Spleen (tissue), 11 donors: ENCODE results near the gene EPHA8. TPM values are rescaled to one million over a fixed set of nuclear protein-coding genes. Genes with fewer than 3 reads are reported as not detected.

Source experiments
- DNase-seq: peaks from one replicate; pipeline ENCODE4 v3.0.0-alpha.2; 2020
- H3K27ac ChIP-seq, 8 donors: fragments of 200-600 bp; sonication (generic) in 7 of 8; 1 replicate in 4 of 8; 2 replicates in 4 of 8; pipeline versions ENCODE4 v1.5.0 to v1.8.0; 2016 to 2021; ENCODE audit warnings: inconsistent platforms in 4 of 8, mild to moderate bottlenecking in 4 of 8, moderate library complexity in 1 of 8
- H3K27me3 ChIP-seq, 7 donors: fragments of 200-600 bp; sonication (generic) in 6 of 7; replicated peaks in 1 of 7; 1 replicate in 4 of 7; 2 replicates in 3 of 7; pipeline versions ENCODE4 v1.5.0 to v1.8.0; 2016 to 2021; ENCODE audit warnings: inconsistent platforms in 3 of 7, mild to moderate bottlenecking in 1 of 7
- H3K36me3 ChIP-seq, 6 donors: fragments of 200-600 bp; sonication (generic) in 5 of 6; 1 replicate in 4 of 6; 2 replicates in 2 of 6; pipeline versions ENCODE4 v1.5.0 to v1.8.0; 2016 to 2021; ENCODE audit warnings: inconsistent platforms in 2 of 6
- H3K4me1 ChIP-seq, 6 donors: fragments of 200-600 bp; sonication (generic) in 5 of 6; 1 replicate in 3 of 6; 2 replicates in 3 of 6; pipeline versions ENCODE4 v1.5.0 to v1.8.0; 2016 to 2021; ENCODE audit warnings: inconsistent platforms in 3 of 6
- H3K4me3 ChIP-seq, 8 donors: fragments of 200-600 bp; sonication (generic) in 7 of 8; 1 replicate in 4 of 8; 2 replicates in 4 of 8; pipeline versions ENCODE4 v1.5.0 to v1.8.0; 2016 to 2021; ENCODE audit warnings: inconsistent platforms in 4 of 8, mild to moderate bottlenecking in 4 of 8, moderate library complexity in 2 of 8
- H3K9me3 ChIP-seq, 8 donors: fragments of 200-600 bp; sonication (generic) in 7 of 8; 1 replicate in 4 of 8; 2 replicates in 4 of 8; pipeline versions ENCODE4 v1.5.0 to v1.8.0; 2016 to 2021; ENCODE audit warnings: inconsistent platforms in 4 of 8
- CTCF ChIP-seq, 11 experiments: fragments of 200-600 bp in 7 of 11; fragments of 450-650 bp in 4 of 11; sonication (generic) in 4 of 11; IDR thresholded peaks in 8 of 11; conservative IDR thresholded peaks in 3 of 11; 1 replicate in 7 of 11; 2 replicates in 4 of 11; pipeline versions ENCODE4 v1.4.0 to v1.8.0; 2016 to 2021; ENCODE audit warnings: antibody characterized with exemption in 11 of 11, inconsistent platforms in 4 of 11, mild to moderate bottlenecking in 1 of 11
- POLR2A ChIP-seq, 3 donors: fragments of 450-650 bp; IDR thresholded peaks; one replicate each; pipeline ENCODE4 v1.5.1; 2017; ENCODE audit warnings: antibody characterized with exemption in 3 of 3, mild to moderate bottlenecking in 1 of 3
- POLR2AphosphoS5 ChIP-seq, 3 donors: sonication (generic); formaldehyde crosslinking; IDR thresholded peaks; one replicate each; pipeline ENCODE4 v1.5.1; 2017; ENCODE audit warnings: antibody characterized with exemption in 3 of 3
- WGBS, 5 donors: extraction: QIAGEN DNeasy Blood & Tissue Kit in 3 of 5; methylation state at CpG; one replicate each; pipeline versions ENCODE4 v1.1.5 to v1.1.7; 2013 to 2018; 5-methylcytosine and 5-hydroxymethylcytosine counted together
- intact Hi-C: fragments of 100-400 bp; cut with DNase I; formaldehyde crosslinking; loops from one replicate; pipeline ENCODE4 v1.15.0; 2023; ENCODE audit warnings: low total_unique reads
- microRNA-seq, 3 donors: library from miRNA; unstranded; fragments of <30 nt; microRNA quantifications; one replicate each; pipeline versions ENCODE4 to v1.1.0, GENCODE V29; 2019 to 2020
- polyA plus RNA-seq, 3 donors: library from polyadenylated mRNA; stranded (reverse); fragments of 200-250 nt; gene quantifications; one replicate each; pipeline ENCODE4 v1.2.1, GENCODE V29; 2013
- small RNA-seq, 4 donors: library from RNA; depleted of rRNA; stranded (forward); fragments of <200 nt; gene quantifications; one replicate each; pipeline ENCODE3, GENCODE V24; 2016
- total RNA-seq, 7 donors: library from RNA; depleted of rRNA in 3 of 7; stranded (reverse); fragments of >200 nt in 3 of 7; fragmentation: NEBNext Ultra II Directional in 4 of 7; extraction: Animal tissue kit (Norgen Biotek cat#: 25700) in 4 of 7; gene quantifications; one replicate each; pipeline versions ENCODE4 v1.1.0 to v1.2.1, GENCODE V29; 2016 to 2021
- donor health status: healthy with polysubstance abuse.
- donor health status: DM: no; HTN: no; CAD: no; lungs with moderate emphysema.
- donor health status: DM: no; HTN: no; CAD: no.
- donor health status: Bipolar disorder and iron deficiency.
- donor health status: healthy.
- donor health status: DM: no; HTN: no; CAD: no.
- donor health status: DM: yes; HTN: yes; CAD: no.

Gene EPHA8
- total and polyA plus RNA-seq, 10 donors = 0.30 to 9.2 (median 4.9) TPM

GRCh38 chr1:22651941-22652856 is 88.9 kb downstream of the EPHA8 start:
- H3K27me3 ChIP-seq = peaks cover 0 to 36% (median 0%) of the 10 kb centered on the region in 7 donors
- TF ChIP-seq CTCF (IDR thresholded peaks at IDR 0.05 in 8 of 11, conservative IDR thresholded peaks at IDR 0.05 in 3 of 11) (no peak), POLR2AphosphoS5 (IDR thresholded peaks at IDR 0.05) (no peak), POLR2A (IDR thresholded peaks at IDR 0.05) (no peak)
- no peak overlapping the region for H3K4me3 ChIP-seq
- no peaks in the 10 kb centered on the region for H3K4me1 ChIP-seq
- WGBS, 5 donors = 73 to 77% (median 74%) methylated on average over 15 of the region's 15 CpGs
- H3K27ac ChIP-seq = peak overlapping the region in 5 of 8 donors; percentile 27 to 60 (median 52)
- H3K36me3 ChIP-seq = peaks cover 0 to 5% (median 0%) of the 10 kb centered on the region in 6 donors
- no peak for DNase-seq
- intact Hi-C loops = no loop called here
- H3K9me3 ChIP-seq = no peaks in the 10 kb centered on the region

GRCh38 chr1:22652881-22653316 is 89.6 kb downstream of the EPHA8 start, which contains the start of gene C1QB:
Gene C1QB, plus strand, starts transcription at chr1:22653236. Its CDS starts 6,227 bp downstream, at chr1:22659463.
- TF ChIP-seq POLR2AphosphoS5 (IDR thresholded peaks at IDR 0.05) = peak; percentile 88 to 89 (median 88)
- TF ChIP-seq POLR2A (IDR thresholded peaks at IDR 0.05) = peak in 2 of 3 donors; percentile 15 to 40
- TF ChIP-seq CTCF (IDR thresholded peaks at IDR 0.05 in 8 of 11, conservative IDR thresholded peaks at IDR 0.05 in 3 of 11) = no peak

More at GRCh38 chr1:22652881-22653316, 89.6 kb downstream of the EPHA8 start, which contains the start of gene C1QB:
- Histone ChIP-seq H3K4me3 (peak within 1 kb of the TSS in 7 of 8 donors; percentile 4 to 59 (median 27)), H3K27ac (peak within 1 kb of the TSS in 6 of 8 donors; percentile 51 to 79 (median 71)), H3K9me3 (no peaks in the 10 kb centered on the region), H3K4me1 (no peaks in the 10 kb centered on the region), H3K36me3 (no peaks in the 10 kb centered on the region), H3K27me3 (peaks cover 0 to 29% (median 0%) of the 10 kb centered on the region in 7 donors)
- intact Hi-C loops = no loop called here
- 71 to 83% (median 72%) methylated on average over 13 of the region's 13 CpGs for WGBS, 5 donors
- DNase-seq = no peak

Small RNA genes lying within 50 kb of the gene (microRNA-seq; reads per million reads assigned to microRNA genes)
- gene MIR6127 = 0 to 0.28 (median 0) reads per million in 3 donors

Small RNA genes lying within 50 kb of the gene (small RNA-seq; reads per million reads assigned to genes)
- gene MIR6127 = 0 to 0.06 (median 0) reads per million in 4 donors

Other genes starting within 250 kb of the EPHA8 start
- gene ZBTB40, start 111.6 kb upstream of the EPHA8 start, total RNA-seq = 10 to 100 TPM; 27.3 to 40.2 (median 32.7) TPM
- gene ZBTB40, start 111.6 kb upstream of the EPHA8 start, polyA plus RNA-seq = 10 to 100 TPM in 1 of 3 donors, 1 to 10 TPM in 2; 4.4 to 12.9 (median 9.8) TPM
- gene C1QA, start 73.1 kb downstream of the EPHA8 start, total RNA-seq = 1,000 to 10,000 TPM in 3 of 7 donors, 100 to 1,000 TPM in 4; 643 to 1,485 (median 980) TPM
- gene C1QA, start 73.1 kb downstream of the EPHA8 start, polyA plus RNA-seq = 100 to 1,000 TPM; 296 to 658 (median 579) TPM
- 1,000 to 10,000 TPM in 5 of 7 donors, 100 to 1,000 TPM in 2; 919 to 1,691 (median 1,278) TPM for gene C1QC, start 80.1 kb downstream of the EPHA8 start, total RNA-seq
- 100 to 1,000 TPM in 2 of 3 donors, 10 to 100 TPM in 1; 98.7 to 283 (median 276) TPM for gene C1QC, start 80.1 kb downstream of the EPHA8 start, polyA plus RNA-seq
- 1,000 to 10,000 TPM; 1,098 to 3,817 (median 2,128) TPM for gene C1QB, start 89.7 kb downstream of the EPHA8 start, total RNA-seq
- 100 to 1,000 TPM; 225 to 496 (median 490) TPM for gene C1QB, start 89.7 kb downstream of the EPHA8 start, polyA plus RNA-seq
- gene EPHB2, start 147.3 kb downstream of the EPHA8 start, total RNA-seq = 1 to 10 TPM; 2.5 to 9.3 (median 7.3) TPM
- 1 to 10 TPM in 2 of 3 donors, under 1 TPM in 1; 0.67 to 2.0 (median 1.3) TPM for gene EPHB2, start 147.3 kb downstream of the EPHA8 start, polyA plus RNA-seq